Uterine smooth muscle cell (primary cell): ENCODE measurements around the gene OR2V2. TPM values are rescaled to one million over a fixed set of nuclear protein-coding genes. Genes with fewer than 3 reads are reported as not detected.

Source experiments
- total RNA-seq: library from RNA; depleted of rRNA; stranded (reverse); fragments of >200 nt; gene quantifications from 2 replicates; pipeline ENCODE4 v1.2.3, GENCODE V29; 2014

The OR2V2 gene
- under 0.01 TPM in 1 of 2 replicates, not detected in the other for total RNA-seq

GRCh38 chr5:181146927-181147636 is at the start of gene OR2V2:
TSS of gene OR2V2 (plus strand) at chr5:181147586. CDS start at chr5:181154943, 7,357 bp downstream.

GRCh38 chr5:181130832-181131496 is 16.4 kb upstream of the OR2V2 start, which contains the start of gene OR2V1:
TSS of gene OR2V1 (minus strand) at chr5:181131169. CDS start at chr5:181125304, 5,865 bp downstream.

GRCh38 chr5:181204826-181205760 is 57.7 kb downstream of the OR2V2 start, which contains the start of gene TRIM7:
TSS of gene TRIM7 (minus strand) at chr5:181205196. CDS start at chr5:181205110, 86 bp downstream.

Other genes starting within 250 kb of the OR2V2 start
- not detected in 2 replicates for gene BTNL8, start 248.4 kb upstream of the OR2V2 start, total RNA-seq
- gene BTNL3, start 158.7 kb upstream of the OR2V2 start, total RNA-seq: not detected in 2 replicates
- not detected in 2 replicates for gene BTNL9, start 107.3 kb upstream of the OR2V2 start, total RNA-seq
- gene OR2V1, start 16.4 kb upstream of the OR2V2 start, total RNA-seq: not detected in 2 replicates
- 2.1 and 2.4 TPM in 2 replicates for gene TRIM7, start 57.6 kb downstream of the OR2V2 start, total RNA-seq
- 16.6 TPM in 2 replicates for gene TRIM41, start 75.7 kb downstream of the OR2V2 start, total RNA-seq
- 3,885 and 4,249 TPM in 2 replicates for gene RACK1, start 96.3 kb downstream of the OR2V2 start, total RNA-seq
- gene TRIM52, start 113.6 kb downstream of the OR2V2 start, total RNA-seq: 7.9 and 8.3 TPM in 2 replicates
- 0.11 TPM in 1 of 2 replicates, not detected in the other for gene OR4F3, start 219.7 kb downstream of the OR2V2 start, total RNA-seq